Measurements from ENCODE around the gene NTM.

NTM gene

GRCh38 chr11:131373095-131373725, 2.8 kb downstream of the NTM start:
- no peak for DNase-seq (ENCODE audit: low read depth)

- DNase-seq (ENCODE audit: low read depth) = no peak
Measured at GRCh38 chr11:131373756-131374155, 3.3 kb downstream of the NTM start.

- DNase-seq (ENCODE audit: low read depth) = no peak
Measured at GRCh38 chr11:131375421-131375820, 5.0 kb downstream of the NTM start.

DNA sequence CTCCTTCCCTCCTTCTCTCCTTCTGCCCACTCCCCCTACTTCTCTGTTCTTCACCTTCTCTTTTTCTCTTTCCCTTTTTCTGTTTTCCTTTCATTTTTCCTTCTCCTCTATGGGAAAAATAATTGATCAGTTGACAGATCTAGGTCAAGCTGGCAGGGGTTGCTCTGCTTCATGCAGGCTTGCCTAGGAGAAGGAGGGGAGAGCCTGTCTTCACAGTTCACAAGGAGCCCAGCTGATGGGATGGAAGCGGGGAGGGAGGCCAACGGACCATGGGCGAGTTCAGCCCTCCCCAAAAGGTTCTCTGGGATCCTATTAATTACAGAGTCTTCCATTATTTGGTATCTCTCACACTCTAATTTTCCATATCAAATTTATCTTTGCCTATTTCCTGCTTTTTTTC, 5.5 kb downstream of the NTM start:
- no peak for DNase-seq (ENCODE audit: low read depth)

- DNase-seq (ENCODE audit: low read depth) = no peak
Measured at GRCh38 chr11:131378931-131379330, 8.5 kb downstream of the NTM start.

DNA sequence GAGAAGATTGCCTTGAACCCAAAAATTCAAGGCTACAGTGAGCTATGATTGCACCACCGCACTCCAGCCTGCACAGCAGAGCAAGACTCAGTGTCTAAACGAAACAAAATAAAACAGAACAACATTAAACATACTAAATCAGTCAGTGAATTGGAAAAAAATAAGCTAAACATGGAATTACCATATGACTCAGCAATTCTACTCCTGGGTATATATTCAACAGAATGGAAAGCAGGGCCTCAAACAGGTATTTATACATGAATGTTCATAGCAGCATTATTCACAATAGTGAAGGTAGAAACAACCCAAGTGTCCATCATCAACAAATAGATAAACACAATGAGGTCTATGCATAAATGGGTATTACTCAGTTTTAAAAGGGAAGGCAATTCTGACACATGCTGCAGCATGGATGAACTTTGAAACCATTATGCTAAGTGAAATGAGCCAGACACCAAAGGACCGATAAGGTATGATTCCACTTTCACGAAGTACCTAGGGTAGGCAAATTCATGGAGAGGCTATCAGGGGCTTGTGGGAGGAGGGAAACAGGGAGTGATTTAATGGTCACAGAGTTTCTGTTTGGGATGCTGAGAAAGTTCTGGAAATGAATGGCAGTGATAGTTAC, 15.5 kb downstream of the NTM start:
- no peak for DNase-seq (ENCODE audit: low read depth)

- no peak for DNase-seq (ENCODE audit: low read depth)
Measured at GRCh38 chr11:131386408-131386807, 16.0 kb downstream of the NTM start.

DNA sequence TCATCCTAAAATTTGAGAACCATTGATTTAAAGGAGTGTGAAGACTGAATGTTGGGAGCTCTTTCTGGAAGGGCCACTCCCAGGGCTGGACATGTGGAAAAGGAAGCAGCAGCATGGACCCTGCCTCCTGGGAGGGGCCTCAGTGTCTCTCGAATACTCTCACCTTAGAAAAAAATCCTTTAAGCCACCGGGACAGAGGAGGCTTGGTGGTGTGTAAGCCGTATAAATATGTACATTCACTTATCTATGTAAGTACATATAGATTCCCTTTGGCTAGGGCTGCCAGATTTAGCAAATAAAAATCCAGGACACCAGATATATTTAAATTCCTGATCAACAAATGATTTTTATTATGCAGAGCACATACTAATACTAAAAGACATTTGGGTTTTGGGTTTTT, 17.6 kb downstream of the NTM start:
- DNase-seq (ENCODE audit: low read depth) = no peak

DNA sequence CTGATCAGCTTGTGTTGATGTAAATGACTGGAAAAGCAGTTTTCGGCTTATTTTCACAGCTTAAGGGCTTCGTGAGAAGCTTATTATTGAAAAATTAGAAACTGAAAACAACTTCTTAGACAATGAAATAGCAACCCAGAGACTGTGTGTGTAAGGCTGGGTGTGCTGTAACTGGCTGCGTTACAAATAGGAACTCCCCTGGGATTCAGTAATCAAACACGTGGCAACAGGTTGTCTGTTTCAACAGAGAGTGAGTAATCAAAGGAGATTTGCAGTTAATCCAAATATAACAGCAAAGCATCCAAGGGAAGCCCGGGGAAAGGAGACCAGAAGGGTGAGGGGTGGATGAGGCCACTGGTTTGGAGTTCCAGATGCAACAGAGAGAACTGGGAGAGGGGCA, 19.2 kb downstream of the NTM start:
- DNase-seq (ENCODE audit: low read depth) = no peak

GRCh38 chr11:131391176-131391575, 20.8 kb downstream of the NTM start:
- DNase-seq (ENCODE audit: low read depth) = no peak

- no peak for DNase-seq (ENCODE audit: low read depth)
Measured at GRCh38 chr11:131392528-131393255, 22.3 kb downstream of the NTM start.

GRCh38 chr11:131393691-131394090, 23.3 kb downstream of the NTM start:
- no peak for DNase-seq (ENCODE audit: low read depth)

DNA sequence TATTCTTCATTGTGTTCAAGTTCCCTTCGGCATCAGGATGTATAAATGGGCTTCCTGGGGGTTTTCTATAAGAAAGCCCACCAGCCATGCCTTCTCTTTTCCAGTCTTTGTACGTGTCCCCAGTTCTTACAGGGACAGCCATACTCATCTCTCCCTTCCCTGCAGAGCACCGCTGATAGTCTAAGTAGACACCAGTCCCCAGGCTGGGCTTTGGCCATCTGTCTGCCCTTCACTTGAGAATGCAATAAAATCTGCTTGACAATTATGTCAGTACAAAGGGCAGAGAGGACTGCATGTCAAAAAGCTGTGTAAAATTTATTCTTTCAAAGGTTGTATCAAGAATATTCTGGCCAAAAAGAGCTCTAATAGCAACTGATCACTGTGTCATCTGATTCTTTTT, 27.3 kb downstream of the NTM start:
- no peak for DNase-seq (ENCODE audit: low read depth)

- DNase-seq (ENCODE audit: low read depth) = no peak
Measured at GRCh38 chr11:131402040-131402439, 31.6 kb downstream of the NTM start.

DNA sequence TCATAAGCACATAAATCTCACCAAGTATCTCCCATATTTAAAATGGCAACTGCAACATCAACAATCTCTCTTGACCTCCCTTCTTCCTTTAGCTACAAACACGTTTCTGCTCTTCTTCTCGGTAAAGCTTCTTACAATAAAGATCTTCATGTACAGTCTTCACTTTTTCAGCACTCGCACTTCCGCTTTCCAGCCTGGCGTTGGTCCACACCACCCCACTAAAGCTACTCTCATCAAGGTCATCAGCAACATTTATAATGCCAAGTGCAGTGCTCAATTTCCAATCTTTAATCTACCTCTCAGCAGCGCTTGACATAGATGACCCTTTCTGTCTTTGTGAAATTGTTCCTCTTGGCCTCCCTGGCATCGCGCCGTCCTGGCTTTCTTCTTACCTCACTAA, 33.6 kb downstream of the NTM start:
- DNase-seq (ENCODE audit: low read depth) = no peak

DNA sequence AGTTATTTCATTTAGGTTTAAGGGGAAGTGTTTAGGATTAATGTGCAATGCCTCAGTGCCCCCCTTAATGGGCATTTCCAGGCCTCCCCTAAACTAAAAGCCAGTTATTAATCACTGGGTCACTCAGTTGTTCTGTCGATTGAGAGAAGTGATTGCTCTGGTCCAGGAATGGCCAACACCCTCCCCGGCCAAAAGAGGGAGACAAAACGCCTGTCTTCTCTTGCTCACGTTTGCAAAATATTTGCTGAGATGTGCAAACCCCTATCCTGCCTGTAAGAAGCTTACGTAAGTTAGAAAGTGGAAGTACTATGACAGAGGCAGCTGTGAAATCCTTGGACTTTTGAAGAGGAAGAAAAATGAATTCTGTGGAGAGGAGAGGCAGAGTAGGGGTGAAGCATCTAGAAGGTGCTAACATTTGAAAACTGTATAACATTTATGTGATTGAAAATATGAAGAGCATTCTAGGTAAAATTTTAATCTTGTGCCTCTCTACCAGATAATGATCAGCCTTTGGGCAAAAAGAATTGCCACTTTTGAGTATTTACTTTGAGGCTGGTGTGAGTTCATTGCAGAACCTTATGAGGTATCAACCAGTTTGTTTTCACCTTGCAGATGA, 37.7 kb downstream of the NTM start:
- DNase-seq (ENCODE audit: low read depth) = peak; percentile 16

GRCh38 chr11:131409345-131409744, 38.9 kb downstream of the NTM start:
- DNase-seq (ENCODE audit: low read depth) = no peak

DNA sequence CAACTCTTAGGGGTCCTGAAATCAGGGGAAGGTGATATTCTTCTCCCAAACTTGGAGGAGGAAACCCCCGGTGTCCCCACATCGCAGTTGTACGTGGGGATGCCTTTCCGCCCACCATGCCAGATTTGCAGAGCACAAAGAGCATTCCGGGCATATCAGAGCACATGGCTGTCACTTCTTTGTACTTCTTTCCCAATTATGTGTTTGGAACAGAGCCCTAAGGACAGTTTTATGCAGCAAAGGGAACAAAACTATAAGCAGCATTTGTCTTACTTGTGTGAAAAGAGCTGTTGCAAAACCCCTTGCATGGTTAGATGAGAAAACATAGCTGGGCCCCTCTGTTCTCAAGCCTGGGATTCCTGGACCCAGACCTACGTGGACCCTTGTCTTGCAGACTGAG, 41.2 kb downstream of the NTM start:
- no peak for DNase-seq (ENCODE audit: low read depth)

GRCh38 chr11:131412061-131412460, 41.6 kb downstream of the NTM start:
- DNase-seq (ENCODE audit: low read depth) = no peak

DNA sequence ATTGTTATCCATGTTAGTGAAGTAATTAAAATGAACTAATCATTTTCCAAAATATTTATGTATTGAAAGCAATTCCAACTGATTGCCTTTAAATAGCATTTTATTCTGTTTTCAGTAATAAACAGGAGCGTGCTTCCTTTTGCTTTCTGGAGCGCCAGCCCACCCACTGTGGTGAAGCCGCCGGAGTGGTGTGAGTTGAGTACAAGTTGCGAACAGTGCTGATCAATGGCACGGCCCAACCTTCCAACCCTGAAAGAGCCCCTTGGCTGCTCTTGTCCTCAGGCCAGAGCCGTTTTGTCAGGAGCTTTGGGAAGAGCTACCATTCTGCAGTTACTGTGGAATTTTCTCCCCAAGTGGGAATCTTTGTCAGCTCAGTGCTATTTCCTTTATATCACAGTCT, 42.8 kb downstream of the NTM start:
- no peak for DNase-seq (ENCODE audit: low read depth)

GRCh38 chr11:131418189-131418588, 47.8 kb downstream of the NTM start:
- no peak for DNase-seq (ENCODE audit: low read depth)

GRCh38 chr11:131421066-131421855, 50.8 kb downstream of the NTM start:
- DNase-seq (ENCODE audit: low read depth) = no peak

Measured in GM04504 (cell line).